ENCODE measurements around the gene CLASP1.
"Not testable (repeated sequence)": the region's sequence is repeated elsewhere in the genome, so short reads cannot be mapped to it uniquely, and the experiment has no call there.

CLASP1 gene

DNA sequence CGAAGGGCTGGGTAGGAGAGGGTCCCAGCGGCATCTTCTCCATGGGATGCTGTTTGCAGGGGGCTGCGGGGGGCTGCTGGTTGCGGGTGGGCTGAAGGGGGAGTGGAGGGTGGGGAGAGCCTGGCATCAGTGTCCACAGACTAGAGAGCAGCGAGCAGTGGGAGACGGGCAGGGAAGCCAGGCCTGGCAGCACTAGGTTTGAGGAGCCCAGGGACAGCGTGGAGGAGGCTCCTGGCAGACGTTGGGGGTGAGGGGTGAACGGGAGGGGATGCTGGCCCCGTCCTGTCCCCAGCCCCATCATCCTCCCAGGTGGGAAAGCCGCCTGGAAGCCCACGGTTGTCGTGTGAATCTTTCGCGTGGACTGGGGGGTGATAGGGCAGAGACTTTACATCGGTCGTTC is 316.0 kb downstream of the CLASP1 start:
- H3K4me3 ChIP-seq (replicated peaks in 1 of 2; ENCODE audit: low read depth in 2 of 2, low read length in 2 of 2) = no peak overlapping the region
- DNase-seq (ENCODE audit: low read depth in 2 of 2) = no peak
- TF ChIP-seq, protein P1, sequence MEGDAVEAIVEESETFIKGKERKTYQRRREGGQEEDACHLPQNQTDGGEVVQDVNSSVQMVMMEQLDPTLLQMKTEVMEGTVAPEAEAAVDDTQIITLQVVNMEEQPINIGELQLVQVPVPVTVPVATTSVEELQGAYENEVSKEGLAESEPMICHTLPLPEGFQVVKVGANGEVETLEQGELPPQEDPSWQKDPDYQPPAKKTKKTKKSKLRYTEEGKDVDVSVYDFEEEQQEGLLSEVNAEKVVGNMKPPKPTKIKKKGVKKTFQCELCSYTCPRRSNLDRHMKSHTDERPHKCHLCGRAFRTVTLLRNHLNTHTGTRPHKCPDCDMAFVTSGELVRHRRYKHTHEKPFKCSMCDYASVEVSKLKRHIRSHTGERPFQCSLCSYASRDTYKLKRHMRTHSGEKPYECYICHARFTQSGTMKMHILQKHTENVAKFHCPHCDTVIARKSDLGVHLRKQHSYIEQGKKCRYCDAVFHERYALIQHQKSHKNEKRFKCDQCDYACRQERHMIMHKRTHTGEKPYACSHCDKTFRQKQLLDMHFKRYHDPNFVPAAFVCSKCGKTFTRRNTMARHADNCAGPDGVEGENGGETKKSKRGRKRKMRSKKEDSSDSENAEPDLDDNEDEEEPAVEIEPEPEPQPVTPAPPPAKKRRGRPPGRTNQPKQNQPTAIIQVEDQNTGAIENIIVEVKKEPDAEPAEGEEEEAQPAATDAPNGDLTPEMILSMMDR (IDR thresholded peaks at IDR 0.05; ENCODE audit: low read depth, low read length) = no peak

DNA sequence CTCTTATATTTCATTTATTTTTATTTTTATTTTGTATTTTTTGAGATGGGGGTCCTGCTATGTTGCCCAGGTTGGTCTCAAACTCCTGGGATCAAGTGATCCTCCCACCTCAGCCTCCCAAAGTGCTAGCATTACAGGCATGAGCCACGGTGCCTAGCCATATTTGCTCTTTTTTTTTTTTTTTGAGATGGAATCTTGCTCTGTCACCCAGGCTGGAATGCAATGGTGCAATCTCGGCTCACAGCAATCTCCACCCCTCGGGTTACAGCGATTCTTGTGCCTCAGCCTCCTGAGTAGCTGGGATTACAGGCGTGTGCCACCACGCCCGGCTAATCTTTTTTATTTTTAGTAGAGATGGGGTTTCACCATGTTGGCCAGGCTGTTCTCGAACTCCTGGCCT is 317.9 kb downstream of the CLASP1 start:
- DNase-seq (ENCODE audit: low read depth in 2 of 2) = peak in 1 of 2 donors; percentile 30
- not testable (repeated sequence) for H3K4me3 ChIP-seq (replicated peaks in 1 of 2; ENCODE audit: low read depth in 2 of 2, low read length in 2 of 2)

DNA sequence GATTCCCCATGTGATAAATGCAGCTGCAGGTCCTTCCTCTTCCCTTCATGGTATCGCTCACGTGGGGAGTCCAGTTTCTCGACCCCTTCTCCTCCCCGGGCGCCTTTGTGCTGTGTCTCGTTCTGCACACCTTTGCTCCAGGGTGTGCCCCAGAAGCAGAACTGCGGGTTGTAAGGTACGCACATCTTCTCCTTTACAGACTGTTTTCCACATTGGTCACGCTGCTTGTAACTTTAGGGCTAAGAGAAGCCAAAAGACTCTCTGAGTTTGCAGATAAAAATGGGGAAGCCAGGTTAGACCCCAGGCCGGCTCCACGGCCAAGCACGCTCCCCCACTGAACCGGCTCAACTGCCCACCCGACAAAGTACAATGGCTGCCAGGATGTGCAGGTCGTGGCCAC is 318.3 kb downstream of the CLASP1 start:
- no peak for DNase-seq (ENCODE audit: low read depth in 2 of 2)

DNA sequence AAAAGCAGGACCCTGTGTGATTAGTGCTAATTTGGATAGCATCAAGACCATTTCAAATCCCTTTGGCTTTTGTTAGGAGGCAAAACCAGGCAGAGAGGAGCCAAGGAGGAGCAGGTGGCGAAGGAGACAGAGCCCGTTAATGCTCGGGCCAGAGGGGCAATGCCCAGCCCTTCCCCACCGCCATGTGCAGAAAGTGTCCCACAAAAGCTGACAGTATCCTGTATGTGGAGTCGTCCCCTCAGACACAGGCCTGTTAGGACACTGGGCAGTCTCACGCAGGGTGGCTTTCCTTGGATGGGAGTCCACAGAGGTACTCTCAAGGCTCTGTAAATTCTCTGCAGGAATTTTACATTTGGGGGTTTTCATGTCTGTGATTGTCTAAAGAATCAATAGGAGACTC is 319.5 kb downstream of the CLASP1 start:
- no peak for DNase-seq (ENCODE audit: low read depth in 2 of 2)
- TF ChIP-seq, protein P1 (IDR thresholded peaks at IDR 0.05; ENCODE audit: low read depth, low read length) = no peak
- H3K4me3 ChIP-seq (replicated peaks in 1 of 2; ENCODE audit: low read depth in 2 of 2, low read length in 2 of 2) = no peak overlapping the region

More for the DNA sequence above, 318.3 kb downstream of the CLASP1 start:
- TF ChIP-seq, protein P1 (IDR thresholded peaks at IDR 0.05; ENCODE audit: low read depth, low read length) = no peak
- no peak overlapping the region for H3K4me3 ChIP-seq (replicated peaks in 1 of 2; ENCODE audit: low read depth in 2 of 2, low read length in 2 of 2)

DNA sequence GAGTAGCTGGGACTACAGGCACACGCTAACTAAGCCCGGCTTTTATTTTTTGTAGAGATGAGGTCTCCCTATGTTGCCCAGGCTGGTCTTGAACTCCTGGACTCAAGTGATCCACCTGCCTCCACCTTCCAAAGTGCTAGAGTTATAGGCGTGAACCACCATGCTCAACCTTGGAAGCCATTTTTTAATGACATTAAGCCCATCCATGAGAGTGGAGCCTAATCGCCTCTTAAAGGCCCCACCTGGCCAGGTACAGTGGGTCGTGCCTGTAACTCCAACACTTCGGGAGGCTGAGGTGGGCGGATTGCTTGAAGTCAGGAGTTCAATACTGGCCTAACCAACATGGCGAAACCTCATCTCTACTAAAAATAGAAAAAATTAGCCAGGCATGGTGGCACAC is 322.6 kb downstream of the CLASP1 start:
- TF ChIP-seq, protein P1 (IDR thresholded peaks at IDR 0.05; ENCODE audit: low read depth, low read length) = no peak
- no peak overlapping the region for H3K4me3 ChIP-seq (replicated peaks in 1 of 2; ENCODE audit: low read depth in 2 of 2, low read length in 2 of 2)
- no peak for DNase-seq (ENCODE audit: low read depth in 2 of 2)

DNA sequence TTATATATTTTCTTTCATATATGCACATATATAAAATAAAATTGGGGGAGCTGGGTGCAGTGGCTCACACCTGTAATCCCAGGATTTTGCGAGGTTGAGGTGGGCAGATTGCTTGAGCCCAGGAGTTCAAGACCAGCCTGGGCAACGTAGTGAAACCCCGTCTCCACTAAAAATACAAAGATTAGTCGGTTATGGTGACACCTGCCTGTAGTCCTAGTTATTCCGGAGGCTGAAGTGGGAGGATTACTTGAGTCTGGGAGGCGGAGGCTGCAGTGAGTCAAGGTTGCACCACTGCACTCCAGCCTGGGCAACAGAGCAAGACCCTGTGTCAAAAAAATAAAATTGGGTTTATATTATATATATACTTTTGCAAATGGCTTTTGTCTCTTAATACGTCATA is 324.7 kb downstream of the CLASP1 start:
- DNase-seq (ENCODE audit: low read depth in 2 of 2) = no peak
- H3K4me3 ChIP-seq (replicated peaks in 1 of 2; ENCODE audit: low read depth in 2 of 2, low read length in 2 of 2) = no peak overlapping the region
- TF ChIP-seq, protein P1 (IDR thresholded peaks at IDR 0.05; ENCODE audit: low read depth, low read length) = no peak

DNA sequence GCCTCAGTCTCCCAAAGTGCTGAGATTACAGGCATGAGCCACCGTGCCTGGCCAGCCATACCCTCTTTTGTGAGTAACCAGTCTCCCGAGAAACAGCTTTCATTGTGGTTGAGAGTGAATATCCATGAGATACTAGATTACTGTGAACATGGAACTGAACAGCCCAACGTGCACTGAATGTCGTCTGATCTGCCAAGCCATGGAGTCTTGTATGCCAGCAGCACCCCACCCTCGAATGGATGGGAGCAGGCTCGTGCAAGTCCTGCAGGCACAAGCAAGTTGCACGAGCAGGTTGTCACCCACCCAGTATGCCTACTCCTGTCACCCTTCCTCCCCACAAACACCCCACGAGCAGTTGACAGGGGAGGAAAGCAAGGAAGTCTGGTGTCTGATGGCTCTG is 327.8 kb downstream of the CLASP1 start:
- DNase-seq (ENCODE audit: low read depth in 2 of 2) = no peak
- TF ChIP-seq, protein P1 (IDR thresholded peaks at IDR 0.05; ENCODE audit: low read depth, low read length) = no peak
- H3K4me3 ChIP-seq (replicated peaks in 1 of 2; ENCODE audit: low read depth in 2 of 2, low read length in 2 of 2) = no peak overlapping the region

Measured in cardiac fibroblast (primary cell).